GF-D8 (cell line): ENCODE data around the gene ARRB2.

ENCODE experiments used
- DNase-seq: peaks from one replicate; lab custom pipeline; 2025; lab: John Stamatoyannopoulos, UW

ARRB2 gene

GRCh38 chr17:4725646-4726310 is 15.3 kb downstream of the ARRB2 start:
- no peak for DNase-seq

DNA sequence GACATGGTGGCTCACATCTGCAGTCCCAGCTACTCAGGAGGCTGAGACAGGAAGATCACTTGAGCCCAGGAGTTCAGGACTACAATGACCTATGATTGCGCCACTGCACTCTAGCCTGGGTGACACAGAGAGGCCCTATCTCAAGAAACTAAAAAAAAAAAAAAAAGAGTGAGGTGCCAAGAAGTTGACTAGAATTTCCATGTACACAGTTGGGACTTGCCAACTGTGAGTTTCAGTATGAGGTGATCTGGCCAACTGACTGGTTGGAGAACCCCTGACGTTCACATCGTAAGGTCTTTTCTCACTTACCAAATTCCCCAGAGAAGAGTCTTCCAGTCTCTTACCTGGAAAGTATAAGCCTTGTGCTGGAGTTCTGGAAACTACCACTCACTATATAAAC is 17.7 kb downstream of the ARRB2 start:
- peak; percentile 5 for DNase-seq

- peak; percentile 67 for DNase-seq
Measured at GRCh38 chr17:4733073-4733531, 22.7 kb downstream of the ARRB2 start.

DNA sequence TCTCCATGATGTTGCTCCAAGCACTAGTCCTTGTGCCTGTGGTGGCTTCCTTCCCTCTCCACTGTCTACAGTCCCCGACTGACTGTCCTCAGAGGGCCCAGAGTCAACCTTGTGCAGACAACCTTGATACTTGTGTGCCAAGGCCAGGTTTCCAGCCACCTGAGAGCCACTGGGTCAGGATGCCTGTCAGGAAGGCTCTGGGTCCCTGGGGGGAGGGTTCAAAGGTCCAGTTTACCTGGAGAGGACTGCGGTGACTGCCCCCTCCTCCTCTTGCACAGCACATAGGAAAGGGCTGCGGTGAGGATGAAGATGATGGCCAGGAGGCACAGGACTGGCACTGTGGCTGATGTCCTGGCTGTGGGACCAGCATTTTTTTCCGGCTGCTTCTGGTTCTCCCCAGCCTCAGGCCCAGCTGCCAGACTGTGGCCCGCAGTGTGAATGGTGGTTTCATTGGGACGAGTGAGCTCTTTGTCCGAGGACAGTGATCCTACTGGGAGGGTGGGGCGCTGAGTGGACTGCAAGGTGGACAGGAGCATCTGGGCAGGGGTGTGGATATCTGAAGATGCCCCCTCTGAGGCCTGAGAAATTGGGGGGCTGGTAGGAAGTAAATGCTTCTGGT is 24.5 kb downstream of the ARRB2 start:
- DNase-seq: no peak

DNA sequence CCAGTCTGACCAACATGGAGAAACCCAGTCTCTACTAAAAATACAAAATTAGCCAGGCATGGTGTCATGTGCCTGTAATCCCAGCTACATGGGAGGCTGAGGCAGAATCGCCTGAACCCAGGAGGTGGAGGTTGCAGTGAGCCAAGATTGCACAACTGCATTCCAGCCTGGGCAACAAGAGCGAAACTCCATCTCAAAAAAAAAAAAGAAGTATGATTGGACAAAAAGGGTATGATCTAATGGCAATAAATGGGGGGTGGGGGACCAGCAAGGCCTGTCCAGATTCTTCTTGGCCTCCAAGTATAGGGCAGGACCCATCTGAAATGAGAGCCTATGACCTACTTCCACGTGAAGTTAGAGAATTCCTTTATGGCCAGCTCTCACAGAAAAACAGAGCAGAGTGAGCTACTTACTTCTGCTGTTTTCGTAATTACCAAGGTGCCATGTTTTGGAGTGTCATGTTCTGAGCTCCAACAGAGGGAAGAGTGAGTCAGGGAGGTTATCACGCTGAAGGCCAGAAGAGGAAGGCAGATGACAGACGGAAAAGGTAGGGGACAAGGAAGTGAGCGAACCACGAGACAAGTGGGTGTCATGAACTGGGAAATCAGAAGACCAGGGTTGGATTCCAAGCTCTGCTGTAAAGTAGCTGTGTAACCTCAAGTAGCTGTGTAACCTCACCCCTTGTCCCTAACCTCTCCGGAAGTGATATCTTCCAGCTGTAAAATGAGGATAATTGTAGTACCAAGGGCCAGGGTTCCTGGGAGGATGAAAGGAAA is 25.6 kb downstream of the ARRB2 start:
- DNase-seq: no peak

DNA sequence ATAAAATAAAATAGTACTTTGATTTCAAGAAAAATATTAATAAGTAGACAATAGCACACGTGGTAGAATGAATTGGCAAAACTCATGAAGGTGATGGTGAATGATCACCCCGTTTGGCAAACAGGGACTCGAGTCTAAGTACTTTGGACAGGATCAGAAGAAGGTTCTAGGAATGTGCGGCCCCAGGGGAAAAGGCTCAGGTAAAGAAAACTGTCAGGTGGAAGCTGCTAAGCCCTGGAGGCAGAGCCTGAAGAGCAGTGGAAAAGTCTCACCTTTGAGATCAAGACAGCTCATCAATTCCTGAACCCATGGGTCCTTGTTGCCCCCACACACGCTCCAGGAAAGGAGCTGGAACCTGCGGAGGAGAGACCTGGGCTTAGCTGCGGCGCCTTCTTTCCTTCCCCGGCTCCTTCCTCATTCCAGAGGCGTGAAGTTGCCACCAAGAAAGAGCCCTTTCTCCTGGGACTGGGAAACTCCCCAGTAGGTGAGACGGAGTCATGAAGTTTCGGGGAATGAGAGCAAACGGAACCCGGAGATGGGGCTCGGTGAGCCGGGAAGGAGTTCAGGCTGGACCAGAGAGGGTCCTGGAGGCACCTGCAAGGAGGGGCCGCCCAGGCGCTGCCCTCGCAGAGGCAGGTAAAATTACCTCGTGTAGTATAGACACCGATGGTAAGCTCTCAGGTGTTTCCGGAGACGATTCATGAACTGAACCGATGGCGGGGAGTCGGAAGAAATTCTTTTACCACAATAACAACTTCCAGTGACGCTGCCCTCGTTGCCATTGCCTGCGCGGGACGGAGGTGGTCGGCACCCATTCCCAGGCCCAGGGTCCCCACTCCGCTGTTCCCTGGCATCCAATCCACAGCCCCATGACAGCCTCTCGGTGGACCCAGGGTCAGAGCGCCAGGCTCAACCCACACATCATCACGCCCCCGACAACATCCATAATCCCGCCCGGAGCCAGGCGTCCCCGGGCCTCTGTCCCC is 28.0 kb downstream of the ARRB2 start:
- DNase-seq: no peak

- DNase-seq: no peak
Measured at GRCh38 chr17:4739122-4740024, 28.9 kb downstream of the ARRB2 start, which contains the start of the genes CXCL16 and ZMYND15. CXCL16 (minus strand) TSS chr17:4739928; CDS start chr17:4739339, 589 bp downstream. ZMYND15 (plus strand) TSS chr17:4739833; CDS start chr17:4740549, 716 bp downstream.

- no peak for DNase-seq
Measured at GRCh38 chr17:4740025-4740351, 29.6 kb downstream of the ARRB2 start.

GRCh38 chr17:4740584-4740983 is 30.2 kb downstream of the ARRB2 start:
- DNase-seq: no peak

DNA sequence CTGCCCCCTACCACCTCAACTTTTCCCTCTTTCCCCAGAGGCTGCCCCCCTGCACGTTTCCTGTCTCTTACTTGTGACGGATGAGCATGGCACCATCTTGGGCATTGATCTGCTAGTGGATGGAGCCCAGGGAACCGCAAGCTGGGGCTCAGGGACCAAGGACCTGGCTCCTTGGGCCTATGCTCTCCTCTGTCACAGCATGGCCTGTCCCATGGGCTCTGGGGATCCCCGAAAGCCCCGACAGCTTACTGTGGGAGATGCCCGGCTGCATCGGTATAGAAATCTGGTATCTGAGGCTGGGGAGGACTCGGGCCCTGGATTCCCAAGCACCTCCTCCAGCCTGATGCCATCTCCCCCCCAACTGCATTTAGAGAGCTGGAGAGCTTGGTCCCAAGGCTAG is 31.1 kb downstream of the ARRB2 start:
- no peak for DNase-seq

DNA sequence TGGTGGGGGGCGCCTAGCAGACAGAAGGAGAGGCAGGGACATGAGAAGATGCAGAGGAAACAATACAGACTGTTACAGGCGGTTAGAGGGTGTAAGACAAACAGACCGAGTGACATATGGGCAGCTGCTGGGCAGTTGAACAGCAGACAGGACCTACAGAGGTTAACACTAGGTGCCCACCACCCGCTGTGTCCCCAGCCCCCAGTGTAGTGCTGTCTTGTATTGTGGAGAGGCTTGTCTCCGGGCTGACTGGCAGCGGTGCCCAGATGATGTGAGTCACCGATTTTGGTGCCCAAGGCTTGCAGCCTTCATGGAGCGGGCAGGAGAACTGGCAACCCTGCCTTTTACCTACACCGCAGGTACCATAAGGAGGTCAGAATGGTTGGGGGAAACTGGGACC is 31.7 kb downstream of the ARRB2 start:
- DNase-seq: no peak

- no peak for DNase-seq
Measured at GRCh38 chr17:4742629-4743028, 32.2 kb downstream of the ARRB2 start.

DNA sequence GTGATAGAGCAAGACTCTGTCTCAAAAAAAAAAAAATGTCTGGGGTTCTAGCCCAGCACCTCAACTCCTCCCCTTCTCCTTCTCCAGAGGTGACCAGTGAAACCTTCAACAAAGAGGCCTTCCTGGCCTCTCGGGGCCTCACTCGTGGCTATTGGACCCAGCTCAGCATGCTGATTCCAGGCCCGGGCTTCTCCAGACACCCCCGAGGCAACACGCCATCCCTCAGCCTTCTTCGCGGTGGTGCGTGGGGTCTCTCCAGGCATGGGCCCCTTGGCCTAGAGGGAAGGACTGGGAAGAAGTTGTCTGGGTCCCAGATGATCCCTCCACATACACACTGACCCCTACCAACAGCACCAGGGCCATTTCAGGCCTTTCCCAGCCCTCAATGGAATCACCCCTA is 32.8 kb downstream of the ARRB2 start:
- DNase-seq: no peak

GRCh38 chr17:4743898-4744297 is 33.5 kb downstream of the ARRB2 start:
- DNase-seq: no peak

DNA sequence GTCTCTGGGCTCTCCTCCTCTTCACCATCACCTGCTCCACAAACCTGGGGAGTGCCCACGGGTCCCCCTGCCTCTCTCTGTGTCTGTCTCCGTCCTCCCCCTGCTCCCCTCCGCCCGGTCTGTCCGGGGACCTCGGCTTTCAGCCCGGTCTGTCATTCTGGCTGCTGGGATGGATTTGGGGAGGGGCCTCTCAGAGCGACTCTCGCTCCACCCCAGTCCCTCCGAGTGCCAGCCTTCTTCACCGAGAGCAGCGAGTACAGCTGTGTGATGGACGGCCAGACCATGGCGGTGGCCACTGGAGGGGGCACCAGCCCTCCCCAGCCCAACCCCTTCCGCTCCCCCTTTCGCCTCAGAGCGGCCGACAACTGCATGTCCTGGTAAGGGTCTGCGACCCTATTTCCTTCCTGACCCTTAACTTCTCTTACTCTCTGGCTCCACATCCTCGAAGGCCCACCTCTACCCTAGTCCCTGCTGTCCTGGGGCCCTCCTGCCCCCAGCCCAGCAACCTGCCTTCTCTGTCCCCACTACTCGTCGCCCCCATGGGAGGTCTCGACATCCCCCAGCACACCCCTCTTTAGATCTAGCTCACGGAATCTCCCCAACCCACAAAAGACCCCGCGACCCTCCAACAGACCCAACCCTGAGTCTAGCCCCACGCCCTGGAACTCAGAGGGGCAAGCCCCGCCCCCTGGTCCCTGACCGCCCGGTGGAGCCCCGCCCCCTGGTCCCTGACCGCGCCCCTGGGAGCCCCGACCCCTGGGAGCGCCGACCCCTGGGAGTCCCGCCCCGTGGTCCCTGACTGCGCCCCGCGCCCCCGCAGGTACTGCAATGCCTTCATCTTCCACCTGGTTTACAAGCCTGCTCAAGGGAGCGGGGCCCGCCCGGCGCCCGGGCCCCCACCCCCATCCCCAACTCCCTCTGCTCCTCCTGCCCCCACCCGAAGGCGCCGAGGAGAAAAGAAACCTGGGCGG is 34.9 kb downstream of the ARRB2 start:
- DNase-seq: no peak

- DNase-seq: no peak
Measured at GRCh38 chr17:4747847-4748246, 37.4 kb downstream of the ARRB2 start.

DNA sequence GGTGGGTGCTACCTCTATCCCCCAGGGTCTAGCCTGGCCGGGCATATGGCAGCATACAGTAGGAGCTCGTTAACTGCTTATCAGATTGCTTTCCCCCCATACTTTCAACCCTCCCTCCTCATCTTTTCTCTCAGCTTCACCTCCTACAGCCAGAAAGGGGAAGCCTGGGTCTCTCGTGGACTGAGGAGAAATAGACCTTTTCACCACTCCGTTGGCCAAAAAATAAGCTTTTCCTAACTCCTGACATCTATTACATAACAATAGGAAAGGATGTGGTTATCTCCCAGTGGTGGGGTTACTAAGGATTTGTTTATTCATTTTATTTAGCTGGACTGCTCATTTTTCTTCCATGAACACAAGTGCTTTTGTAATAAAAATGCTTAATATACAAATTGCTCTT is 38.3 kb downstream of the ARRB2 start:
- DNase-seq: no peak

DNA sequence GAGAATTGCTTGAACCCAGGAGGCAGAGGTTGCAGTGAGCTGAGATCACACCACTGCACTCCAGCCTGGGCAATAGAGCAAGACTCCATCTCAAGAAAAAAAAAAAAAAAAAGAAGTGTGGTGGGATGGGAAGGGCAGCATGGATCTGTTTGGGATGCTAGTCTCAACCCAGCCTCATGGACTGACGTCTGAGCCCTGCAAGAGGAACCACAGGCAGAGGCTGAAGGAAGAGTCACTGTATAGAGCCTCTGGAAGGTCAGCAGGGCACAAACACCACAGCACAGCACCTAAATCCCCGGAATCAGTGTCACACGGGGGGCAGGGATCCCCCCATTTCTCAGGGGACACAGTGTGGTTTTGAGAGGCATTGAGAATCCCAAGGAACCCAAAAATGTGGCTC is 40.2 kb downstream of the ARRB2 start:
- no peak for DNase-seq

DNA sequence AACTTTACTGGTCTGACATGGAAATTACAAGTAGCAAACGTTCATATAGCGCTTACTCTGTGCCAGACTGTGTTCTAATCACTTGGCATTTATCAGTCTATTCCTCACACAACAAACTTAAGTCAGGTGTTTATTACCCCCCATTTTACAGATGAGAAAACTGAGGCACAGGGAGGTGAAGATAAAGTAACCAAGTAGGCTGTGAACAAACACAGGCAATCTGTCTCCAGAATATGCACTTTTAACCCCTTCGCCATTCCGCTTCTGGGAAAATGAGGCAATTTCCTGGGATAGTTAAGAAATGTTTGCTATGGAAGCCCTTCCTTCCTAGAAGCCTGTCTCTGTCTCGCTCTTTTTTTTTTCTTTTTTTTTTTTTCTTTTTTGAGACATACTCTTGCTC is 41.5 kb downstream of the ARRB2 start:
- no peak for DNase-seq

GRCh38 chr17:4753392-4753791 is 43.0 kb downstream of the ARRB2 start:
- no peak for DNase-seq
